GM12878 (cell line): ENCODE measurements around the gene LRRK1.

Experiments used
- JUND ChIP-seq: IDR thresholded peaks from 2 replicates; pipeline ENCODE4 v1.6.1; 2012; ENCODE audit warnings: low read depth, mild to moderate bottlenecking, low read length, improper control_type of control experiment, moderate library complexity
- POLR2A ChIP-seq: IDR thresholded peaks from 2 replicates; pipeline ENCODE4 v1.6.1; 2011; ENCODE audit warnings: low read depth, mild to moderate bottlenecking, low read length
- POLR2AphosphoS5 ChIP-seq: IDR thresholded peaks from 2 replicates; pipeline ENCODE4 v1.6.1; 2011; ENCODE audit warnings: mild to moderate bottlenecking, low read length, inconsistent platforms
- SUZ12 ChIP-seq: fragments of 200-600 bp; sonication (generic); IDR thresholded peaks from one replicate; pipeline ENCODE4 v1.6.1; 2018; ENCODE audit warnings: antibody characterized with exemption, mild to moderate bottlenecking; ENCODE audit not compliant: unreplicated experiment

- TF ChIP-seq SUZ12, result no peak
- TF ChIP-seq POLR2AphosphoS5, result no peak
- TF ChIP-seq POLR2A, result no peak
- TF ChIP-seq JUND, result no peak
Observed at GRCh38 chr15:101103598-101103997, 184.4 kb downstream of the LRRK1 start.
